ENCODE data around the gene SLC8A1. TPM values are rescaled to one million over a fixed set of nuclear protein-coding genes. Genes with fewer than 3 reads are reported as not detected.

The SLC8A1 gene
- total RNA-seq, 2 donors from 2014 or later = 23.2 to 28.2 TPM

- no peak for TF ChIP-seq POLR2A (IDR thresholded peaks at IDR 0.05)
- 46% methylated on average over 2 of the region's 2 CpGs for WGBS
Measured at GRCh38 chr2:40173276-40173675, 278.6 kb downstream of the SLC8A1 start.

DNA sequence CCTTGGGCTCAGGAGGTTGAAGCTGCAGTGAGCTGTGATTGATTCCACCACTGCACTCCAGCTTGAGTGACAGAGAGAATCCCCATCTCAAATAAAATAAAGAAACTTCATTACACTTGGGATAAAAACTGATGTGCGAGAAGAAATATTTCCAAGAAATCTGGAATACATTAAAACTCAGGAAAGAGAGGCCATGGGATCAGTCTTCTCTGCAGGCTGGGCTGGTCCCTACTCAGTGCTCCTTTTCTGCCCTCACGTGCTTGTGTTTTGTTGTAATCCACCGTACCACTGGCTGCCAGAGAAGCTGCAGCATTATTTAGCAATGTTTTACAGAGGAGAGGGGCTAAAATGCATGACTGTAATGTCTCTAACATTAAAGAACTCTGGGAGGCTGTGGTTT is 282.0 kb downstream of the SLC8A1 start:
- intact Hi-C loops (cut with DNase I) = no loop called here
- Histone ChIP-seq H3K27me3 (replicated peaks; ENCODE audit: insufficient read depth) (no peaks in the 10 kb centered on the region), H3K27ac (no peak overlapping the region), H3K9me3 (no peaks in the 10 kb centered on the region), H3K4me1 (replicated peaks) (no peaks in the 10 kb centered on the region), H3K36me3 (no peaks in the 10 kb centered on the region), H3K4me3 (no peak overlapping the region)
- no peak for TF ChIP-seq POLR2A (IDR thresholded peaks at IDR 0.05)
- no peak for TF ChIP-seq CTCF (IDR thresholded peaks at IDR 0.05)
- TF ChIP-seq POLR2AphosphoS5 (IDR thresholded peaks at IDR 0.05) = no peak
- 97% methylated on average over 3 of the region's 3 CpGs for WGBS
- no peak for DNase-seq (ENCODE audit: low spot score)

More at GRCh38 chr2:40173276-40173675, 278.6 kb downstream of the SLC8A1 start:
- intact Hi-C loops (cut with DNase I) = no loop called here
- Histone ChIP-seq H3K27ac (no peak overlapping the region), H3K4me3 (no peak overlapping the region), H3K36me3 (no peaks in the 10 kb centered on the region), H3K9me3 (no peaks in the 10 kb centered on the region), H3K4me1 (replicated peaks) (no peaks in the 10 kb centered on the region), H3K27me3 (replicated peaks; ENCODE audit: insufficient read depth) (no peaks in the 10 kb centered on the region)
- no peak for DNase-seq (ENCODE audit: low spot score)

- Histone ChIP-seq H3K27me3 (replicated peaks; ENCODE audit: insufficient read depth) (no peaks in the 10 kb centered on the region), H3K27ac (no peak overlapping the region), H3K4me1 (replicated peaks) (no peaks in the 10 kb centered on the region), H3K4me3 (no peak overlapping the region), H3K36me3 (no peaks in the 10 kb centered on the region), H3K9me3 (no peaks in the 10 kb centered on the region)
- 92% methylated on average over 2 of the region's 2 CpGs for WGBS
- no peak for DNase-seq (ENCODE audit: low spot score)
- TF ChIP-seq POLR2A (IDR thresholded peaks at IDR 0.05) = no peak
- no peak for TF ChIP-seq CTCF (IDR thresholded peaks at IDR 0.05)
- TF ChIP-seq POLR2AphosphoS5 (IDR thresholded peaks at IDR 0.05) = no peak
- intact Hi-C loops (cut with DNase I) = no loop called here
Measured at GRCh38 chr2:40169430-40169829, 282.5 kb downstream of the SLC8A1 start.

DNA sequence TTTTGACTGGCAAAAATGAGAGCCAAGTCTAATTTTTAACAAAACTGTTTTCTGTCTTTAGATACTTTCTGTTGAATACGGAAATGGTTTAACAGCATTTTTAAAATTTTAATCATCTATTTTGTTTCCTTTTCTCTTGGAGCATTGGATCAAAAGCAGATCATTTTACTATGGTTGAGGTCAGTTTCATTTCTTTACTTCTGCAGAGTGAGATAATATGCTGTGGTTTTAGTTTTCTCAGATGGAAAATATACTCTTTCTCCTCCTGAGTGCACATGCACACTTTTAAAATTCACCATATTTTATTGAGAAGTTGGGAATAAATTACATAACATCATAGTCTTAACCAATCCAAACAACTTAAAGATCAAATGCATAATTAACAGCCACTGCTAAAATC is 283.3 kb downstream of the SLC8A1 start:
- whole genome bisulfite sequencing = 22% methylated on average over 1 of the region's 1 CpG
- Histone ChIP-seq H3K4me3 (no peak overlapping the region), H3K9me3 (no peaks in the 10 kb centered on the region), H3K27me3 (replicated peaks; ENCODE audit: insufficient read depth) (no peaks in the 10 kb centered on the region), H3K36me3 (no peaks in the 10 kb centered on the region), H3K4me1 (replicated peaks) (no peaks in the 10 kb centered on the region), H3K27ac (no peak overlapping the region)
- no peak for DNase-seq (ENCODE audit: low spot score)
- intact Hi-C loops (cut with DNase I) = no loop called here
- TF ChIP-seq POLR2A (IDR thresholded peaks at IDR 0.05) (no peak), CTCF (IDR thresholded peaks at IDR 0.05) (no peak), POLR2AphosphoS5 (IDR thresholded peaks at IDR 0.05) (no peak)

DNA sequence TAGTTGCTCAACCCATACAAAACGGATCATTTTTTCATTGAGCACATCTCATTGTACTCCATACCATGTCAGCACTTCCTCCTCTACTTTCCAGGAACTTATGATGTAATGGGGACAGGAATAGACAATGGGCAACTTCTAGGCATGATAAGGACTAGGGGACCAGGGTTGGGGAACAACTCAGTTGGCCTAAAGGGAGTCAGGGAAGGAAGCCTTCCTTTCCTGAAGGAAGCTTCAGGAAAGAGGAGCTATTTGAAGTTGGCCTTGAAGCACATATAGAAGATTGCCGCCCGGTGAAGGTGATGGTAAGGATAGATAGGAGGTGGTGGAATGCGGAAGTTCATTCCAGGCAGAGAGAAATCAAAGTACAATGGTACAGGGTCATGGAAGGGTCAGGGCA is 283.9 kb downstream of the SLC8A1 start:
- DNase-seq (ENCODE audit: low spot score) = no peak
- no peaks in the 10 kb centered on the region for H3K4me1 ChIP-seq (replicated peaks)
- intact Hi-C loops (cut with DNase I) = no loop called here
- no peaks in the 10 kb centered on the region for H3K9me3 ChIP-seq
- H3K27me3 ChIP-seq (replicated peaks; ENCODE audit: insufficient read depth) = no peaks in the 10 kb centered on the region
- no peak overlapping the region for H3K27ac ChIP-seq
- H3K4me3 ChIP-seq = no peak overlapping the region
- H3K36me3 ChIP-seq = no peaks in the 10 kb centered on the region
- TF ChIP-seq POLR2AphosphoS5 (IDR thresholded peaks at IDR 0.05) (no peak), CTCF (IDR thresholded peaks at IDR 0.05) (no peak), POLR2A (IDR thresholded peaks at IDR 0.05) (no peak)
- 62% methylated on average over 4 of the region's 4 CpGs for WGBS
